ENCODE results near the gene EP400.

The EP400 gene

DNA sequence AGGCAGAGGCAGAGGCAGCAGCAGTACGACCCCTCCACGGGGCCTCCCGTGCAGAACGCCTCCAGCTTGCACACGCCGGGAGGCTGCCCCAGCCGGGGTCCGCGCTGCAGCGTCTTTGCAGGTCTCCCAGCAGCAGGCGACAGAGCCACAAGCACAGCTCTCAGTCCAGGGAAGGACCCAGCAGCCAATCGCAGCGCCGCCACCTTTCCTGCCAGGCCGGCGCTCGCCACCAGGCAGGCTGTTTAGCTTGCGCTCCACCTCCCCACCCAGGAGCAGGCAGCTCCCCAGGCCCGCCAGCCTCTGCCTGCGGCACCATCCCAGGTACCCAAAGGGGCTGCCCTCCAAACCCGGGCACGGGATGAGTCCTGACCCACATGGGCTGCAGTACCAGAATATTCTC lies 169.1 kb downstream of the EP400 start:
- no peaks in the 10 kb centered on the region for H3K9me2 ChIP-seq (replicated peaks; ENCODE audit: insufficient read depth, low read length)
- TF ChIP-seq, protein P1, sequence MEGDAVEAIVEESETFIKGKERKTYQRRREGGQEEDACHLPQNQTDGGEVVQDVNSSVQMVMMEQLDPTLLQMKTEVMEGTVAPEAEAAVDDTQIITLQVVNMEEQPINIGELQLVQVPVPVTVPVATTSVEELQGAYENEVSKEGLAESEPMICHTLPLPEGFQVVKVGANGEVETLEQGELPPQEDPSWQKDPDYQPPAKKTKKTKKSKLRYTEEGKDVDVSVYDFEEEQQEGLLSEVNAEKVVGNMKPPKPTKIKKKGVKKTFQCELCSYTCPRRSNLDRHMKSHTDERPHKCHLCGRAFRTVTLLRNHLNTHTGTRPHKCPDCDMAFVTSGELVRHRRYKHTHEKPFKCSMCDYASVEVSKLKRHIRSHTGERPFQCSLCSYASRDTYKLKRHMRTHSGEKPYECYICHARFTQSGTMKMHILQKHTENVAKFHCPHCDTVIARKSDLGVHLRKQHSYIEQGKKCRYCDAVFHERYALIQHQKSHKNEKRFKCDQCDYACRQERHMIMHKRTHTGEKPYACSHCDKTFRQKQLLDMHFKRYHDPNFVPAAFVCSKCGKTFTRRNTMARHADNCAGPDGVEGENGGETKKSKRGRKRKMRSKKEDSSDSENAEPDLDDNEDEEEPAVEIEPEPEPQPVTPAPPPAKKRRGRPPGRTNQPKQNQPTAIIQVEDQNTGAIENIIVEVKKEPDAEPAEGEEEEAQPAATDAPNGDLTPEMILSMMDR (IDR thresholded peaks at IDR 0.05; ENCODE audit: insufficient read depth, low read length, poor library complexity, severe bottlenecking) = no peak
- no peak for TF ChIP-seq EZH2phosphoT487 (conservative IDR thresholded peaks at IDR 0.05; ENCODE audit: low read length)
- H3K4me3 ChIP-seq (ENCODE audit: insufficient read depth, low read length, poor library complexity, severe bottlenecking) = no peak overlapping the region
- H3K36me3 ChIP-seq (ENCODE audit: low read length) = peaks cover 9% of the 10 kb centered on the region; the same call in 1 of the 2 replicates
- no peaks in the 10 kb centered on the region for H3F3A ChIP-seq (ENCODE audit: insufficient read depth)
- H2AFZ ChIP-seq (ENCODE audit: low read depth, low read length, severe bottlenecking) = no peak overlapping the region
- H3K9me3 ChIP-seq (ENCODE audit: insufficient read depth, low read length) = no peaks in the 10 kb centered on the region
- H3K9ac ChIP-seq (ENCODE audit: low read length) = no peak overlapping the region
- no peak overlapping the region for H3K27ac ChIP-seq (ENCODE audit: low read depth, low read length)
- H4K20me1 ChIP-seq (ENCODE audit: low read depth, low read length) = no peaks in the 10 kb centered on the region
- no peak overlapping the region for H3K4me2 ChIP-seq (ENCODE audit: low read depth, low read length, poor library complexity, severe bottlenecking)
- no peaks in the 10 kb centered on the region for H3K27me3 ChIP-seq (ENCODE audit: low read length)
- no peaks in the 10 kb centered on the region for H3K79me2 ChIP-seq (ENCODE audit: insufficient read depth, low read length)

GRCh38 chr12:132121283-132121682 lies 171.5 kb downstream of the EP400 start:
- H3F3A ChIP-seq (ENCODE audit: insufficient read depth) = no peaks in the 10 kb centered on the region
- H3K9me3 ChIP-seq (ENCODE audit: insufficient read depth, low read length) = no peaks in the 10 kb centered on the region
- H3K27me3 ChIP-seq (ENCODE audit: low read length) = no peaks in the 10 kb centered on the region
- no peak overlapping the region for H3K4me2 ChIP-seq (ENCODE audit: low read depth, low read length, poor library complexity, severe bottlenecking)
- no peak overlapping the region for H3K4me3 ChIP-seq (ENCODE audit: insufficient read depth, low read length, poor library complexity, severe bottlenecking)
- no peaks in the 10 kb centered on the region for H3K79me2 ChIP-seq (ENCODE audit: insufficient read depth, low read length)
- H3K9me2 ChIP-seq (replicated peaks; ENCODE audit: insufficient read depth, low read length) = no peaks in the 10 kb centered on the region
- H2AFZ ChIP-seq (ENCODE audit: low read depth, low read length, severe bottlenecking) = no peak overlapping the region
- peaks cover 14% of the 10 kb centered on the region; the same call in 1 of the 2 replicates for H3K36me3 ChIP-seq (ENCODE audit: low read length)
- no peak overlapping the region for H3K9ac ChIP-seq (ENCODE audit: low read length)
- no peaks in the 10 kb centered on the region for H4K20me1 ChIP-seq (ENCODE audit: low read depth, low read length)
- no peak for TF ChIP-seq EZH2phosphoT487 (conservative IDR thresholded peaks at IDR 0.05; ENCODE audit: low read length)
- TF ChIP-seq, protein P1 (IDR thresholded peaks at IDR 0.05; ENCODE audit: insufficient read depth, low read length, poor library complexity, severe bottlenecking) = no peak
- H3K27ac ChIP-seq (ENCODE audit: low read depth, low read length) = no peak overlapping the region

DNA sequence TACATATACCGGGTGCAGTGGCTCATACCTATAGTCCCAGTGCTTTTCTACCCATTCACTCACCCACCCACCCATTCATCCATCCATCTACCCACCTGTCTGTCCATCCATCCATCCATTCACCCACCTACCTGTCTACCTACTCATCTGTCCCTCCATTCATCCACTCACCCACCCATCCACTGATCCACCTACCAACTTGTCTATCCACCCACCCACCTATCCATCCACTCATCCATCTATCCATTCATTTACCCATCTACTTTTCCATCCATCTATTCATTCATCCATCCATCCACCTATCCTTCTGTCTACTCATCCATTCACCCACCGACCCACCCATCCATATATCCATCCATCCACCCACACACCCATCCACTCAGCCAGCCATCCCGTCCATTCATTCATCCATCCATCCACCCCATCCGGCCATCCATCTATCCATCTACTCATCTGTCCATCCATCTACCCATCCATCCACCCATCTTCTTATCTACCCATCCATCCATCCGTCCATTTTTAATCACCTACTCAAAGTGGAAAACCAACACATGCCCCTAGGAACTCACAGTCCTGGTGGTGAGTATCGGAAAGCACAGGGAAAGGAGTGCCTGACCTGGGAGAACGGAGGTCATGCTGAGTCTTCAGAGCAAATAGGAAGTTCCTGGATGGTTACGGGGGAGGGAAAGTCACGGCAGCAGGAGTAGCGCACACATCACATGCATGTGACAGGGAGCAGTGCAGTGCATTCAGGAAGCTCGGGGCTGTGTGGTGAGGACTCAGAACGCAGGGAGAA lies 174.4 kb downstream of the EP400 start:
- H3K9me3 ChIP-seq (ENCODE audit: insufficient read depth, low read length) = no peaks in the 10 kb centered on the region

More for the DNA sequence above, 174.4 kb downstream of the EP400 start:
- H3K9ac ChIP-seq (ENCODE audit: low read length) = no peak overlapping the region
- no peaks in the 10 kb centered on the region for H4K20me1 ChIP-seq (ENCODE audit: low read depth, low read length)
- no peaks in the 10 kb centered on the region for H3K79me2 ChIP-seq (ENCODE audit: insufficient read depth, low read length)
- no peak overlapping the region for H3K4me3 ChIP-seq (ENCODE audit: insufficient read depth, low read length, poor library complexity, severe bottlenecking)
- no peaks in the 10 kb centered on the region for H3K27me3 ChIP-seq (ENCODE audit: low read length)
- H3K27ac ChIP-seq (ENCODE audit: low read depth, low read length) = no peak overlapping the region
- no peak overlapping the region for H2AFZ ChIP-seq (ENCODE audit: low read depth, low read length, severe bottlenecking)
- no peaks in the 10 kb centered on the region for H3K9me2 ChIP-seq (replicated peaks; ENCODE audit: insufficient read depth, low read length)
- H3K4me2 ChIP-seq (ENCODE audit: low read depth, low read length, poor library complexity, severe bottlenecking) = no peak overlapping the region
- peaks cover 36% of the 10 kb centered on the region for H3K36me3 ChIP-seq (ENCODE audit: low read length)
- TF ChIP-seq, protein P1 (IDR thresholded peaks at IDR 0.05; ENCODE audit: insufficient read depth, low read length, poor library complexity, severe bottlenecking) = no peak
- TF ChIP-seq EZH2phosphoT487 (conservative IDR thresholded peaks at IDR 0.05; ENCODE audit: low read length) = no peak
- peaks cover 6% of the 10 kb centered on the region; the same call in 1 of the 2 replicates for H3F3A ChIP-seq (ENCODE audit: insufficient read depth)
